Astrocyte of the cerebellum (primary cell): ENCODE results near the gene TTLL5.

ENCODE experiments used
- DNase-seq: peaks from one replicate; pipeline ENCODE4 v3.0.0-alpha.2; 2011; ENCODE audit warnings: low read depth
- H3K4me3 ChIP-seq: 2 replicates; pipeline ENCODE4 v1.5.1; 2011; ENCODE audit warnings: mild to moderate bottlenecking, low read depth, low read length, moderate library complexity
- CTCF ChIP-seq: IDR thresholded peaks from 2 replicates; pipeline ENCODE4 v1.5.1; 2012; ENCODE audit warnings: low read length, low read depth, moderate library complexity, mild to moderate bottlenecking; ENCODE audit errors: missing control alignments
- in situ Hi-C: cut with HindIII; loops from 2 replicates; pipeline ENCODE4 v1.10.0; 2017; ENCODE audit warnings: low sequenced_read_pairs

TTLL5 gene

GRCh38 chr14:75736845-75737485 lies 75.9 kb downstream of the TTLL5 start:
- DNase-seq: no peak
- no peak for TF ChIP-seq CTCF
- in situ Hi-C loops: no loop called here
- no peak overlapping the region for H3K4me3 ChIP-seq

- in situ Hi-C loops: no loop called here
- DNase-seq: no peak
- TF ChIP-seq CTCF: no peak
- H3K4me3 ChIP-seq: no peak overlapping the region
Observed at GRCh38 chr14:75738192-75738591, 77.1 kb downstream of the TTLL5 start.

- H3K4me3 ChIP-seq: no peak overlapping the region
- no peak for DNase-seq
- TF ChIP-seq CTCF: no peak
- in situ Hi-C loops: no loop called here
Observed at GRCh38 chr14:75742867-75743266, 81.8 kb downstream of the TTLL5 start.

GRCh38 chr14:75747899-75748298 lies 86.9 kb downstream of the TTLL5 start:
- no peak overlapping the region for H3K4me3 ChIP-seq
- no peak for TF ChIP-seq CTCF

GRCh38 chr14:75748336-75748735 lies 87.3 kb downstream of the TTLL5 start:
- no peak overlapping the region for H3K4me3 ChIP-seq
- no peak for TF ChIP-seq CTCF
- in situ Hi-C loops: no loop called here
- DNase-seq: no peak

More at GRCh38 chr14:75747899-75748298, 86.9 kb downstream of the TTLL5 start:
- DNase-seq: no peak
- in situ Hi-C loops: no loop called here

- no peak for TF ChIP-seq CTCF
- in situ Hi-C loops: no loop called here
- no peak overlapping the region for H3K4me3 ChIP-seq
- no peak for DNase-seq
Observed at GRCh38 chr14:75751296-75751695, 90.2 kb downstream of the TTLL5 start.
